Neural progenitor cell (in vitro differentiated cells): ENCODE measurements around the gene MTFR1L. TPM values are rescaled to one million over a fixed set of nuclear protein-coding genes. Genes with fewer than 3 reads are reported as not detected.

Source experiments
- DNase-seq: peaks from one replicate; pipeline ENCODE4 v3.0.0-alpha.2; 2016; ENCODE audit warnings: low spot score
- H2AFZ ChIP-seq: fragments of 200-600 bp; sonication (generic); replicated peaks from 2 replicates; pipeline ENCODE4 v1.6.1; 2016; ENCODE audit warnings: antibody characterized with exemption
- H3F3A ChIP-seq: fragments of 200-600 bp; sonication (generic); 2 replicates; pipeline ENCODE4 v1.6.1; 2016; ENCODE audit warnings: antibody characterized with exemption, low read depth
- H3K27ac ChIP-seq: fragments of 200-600 bp; sonication (generic); 2 replicates; pipeline ENCODE4 v1.5.1; 2016; ENCODE audit warnings: mild to moderate bottlenecking
- H3K27me3 ChIP-seq: fragments of 200-600 bp; sonication (generic); 2 replicates; pipeline ENCODE4 v1.6.1; 2016; ENCODE audit warnings: mild to moderate bottlenecking, moderate library complexity
- H3K36me3 ChIP-seq: fragments of 200-600 bp; sonication (generic); 2 replicates; pipeline ENCODE4 v1.5.1; 2016
- H3K4me1 ChIP-seq: fragments of 200-600 bp; sonication (generic); 2 replicates; pipeline ENCODE4 v1.6.1; 2016; ENCODE audit warnings: mixed run types
- H3K4me2 ChIP-seq: fragments of 200-600 bp; sonication (generic); 2 replicates; pipeline ENCODE4 v1.6.1; 2016
- H3K4me3 ChIP-seq: fragments of 200-600 bp; sonication (generic); 2 replicates; pipeline ENCODE4 v1.5.1; 2016
- H3K79me2 ChIP-seq: fragments of 200-600 bp; sonication (generic); 2 replicates; pipeline ENCODE4 v1.6.1; 2016; ENCODE audit warnings: low read depth
- H3K9ac ChIP-seq: fragments of 200-600 bp; sonication (generic); 2 replicates; pipeline ENCODE4 v1.6.1; 2016
- H3K9me3 ChIP-seq: fragments of 200-600 bp; sonication (generic); 2 replicates; pipeline ENCODE4 v1.5.1; 2016; ENCODE audit warnings: low read depth
- H4K20me1 ChIP-seq: fragments of 200-600 bp; sonication (generic); 2 replicates; pipeline ENCODE4 v1.6.1; 2016; ENCODE audit warnings: low read depth
- H3K27ac Mint-ChIP-seq: 3 replicates; pipeline ENCODE4 v1.8.0; 2021; ENCODE audit warnings: mixed read lengths
- H3K27me3 Mint-ChIP-seq: 2 replicates; pipeline ENCODE4 v1.8.0; 2022; ENCODE audit warnings: low read depth, mild to moderate bottlenecking, inconsistent platforms, moderate library complexity, mixed read lengths; ENCODE audit not compliant: insufficient read depth
- H3K36me3 Mint-ChIP-seq: 3 replicates; pipeline ENCODE4 v1.8.0; 2021; ENCODE audit warnings: mixed read lengths
- H3K4me1 Mint-ChIP-seq: 3 replicates; pipeline ENCODE4 v1.8.0; 2021; ENCODE audit warnings: mixed read lengths
- H3K4me3 Mint-ChIP-seq: 3 replicates; pipeline ENCODE4 v1.8.0; 2021; ENCODE audit warnings: mild to moderate bottlenecking, moderate library complexity, mixed read lengths
- H3K9me3 Mint-ChIP-seq: 3 replicates; pipeline ENCODE4 v1.8.0; 2020; ENCODE audit warnings: mixed read lengths
- CTCF ChIP-seq: fragments of 200-600 bp; sonication (generic); IDR thresholded peaks from 2 replicates; pipeline ENCODE4 v1.5.1; 2017; ENCODE audit warnings: antibody characterized with exemption, mild to moderate bottlenecking
- EZH2 ChIP-seq: fragments of 200-600 bp; sonication (generic); IDR thresholded peaks from 2 replicates; pipeline ENCODE4 v1.6.1; 2017; ENCODE audit warnings: antibody characterized with exemption, mild to moderate bottlenecking, moderate library complexity
- EZH2phosphoT487 ChIP-seq: fragments of 200-600 bp; sonication (generic); IDR thresholded peaks from 2 replicates; pipeline ENCODE4 v1.6.1; 2017; ENCODE audit warnings: antibody characterized with exemption
- total RNA-seq: library from RNA; depleted of rRNA; stranded (reverse); fragments of >200 nt; gene quantifications from 2 replicates; pipeline ENCODE4 v1.2.3, GENCODE V29; 2015; ENCODE audit warnings: low replicate concordance

Gene MTFR1L
- total RNA-seq, 1 donor from 2014 or later: 20.7 TPM

GRCh38 chr1:25831569-25832196 lies 11.9 kb downstream of the MTFR1L start:
- Histone ChIP-seq H4K20me1 (peaks cover 5% of the 10 kb centered on the region), H3F3A (no peaks in the 10 kb centered on the region), H3K27me3 (no peaks in the 10 kb centered on the region), H3K27ac (no peak overlapping the region), H3K36me3 (peaks cover 6% of the 10 kb centered on the region), H3K9me3 (no peaks in the 10 kb centered on the region), H3K4me2 (no peak overlapping the region), H2AFZ (no peak overlapping the region), H3K4me1 (no peaks in the 10 kb centered on the region), H3K79me2 (no peaks in the 10 kb centered on the region), H3K9ac (no peak overlapping the region), H3K4me3 (no peak overlapping the region)
- no peaks in the 10 kb centered on the region for H3K27me3 Mint-ChIP-seq
- no peak for DNase-seq
- H3K9me3 Mint-ChIP-seq: no peaks in the 10 kb centered on the region
- no peak overlapping the region for H3K4me3 Mint-ChIP-seq
- TF ChIP-seq CTCF (no peak), EZH2 (no peak), EZH2phosphoT487 (no peak)
- H3K27ac Mint-ChIP-seq: no peak overlapping the region
- no peaks in the 10 kb centered on the region for H3K4me1 Mint-ChIP-seq
- H3K36me3 Mint-ChIP-seq: peaks cover 20% of the 10 kb centered on the region

DNA sequence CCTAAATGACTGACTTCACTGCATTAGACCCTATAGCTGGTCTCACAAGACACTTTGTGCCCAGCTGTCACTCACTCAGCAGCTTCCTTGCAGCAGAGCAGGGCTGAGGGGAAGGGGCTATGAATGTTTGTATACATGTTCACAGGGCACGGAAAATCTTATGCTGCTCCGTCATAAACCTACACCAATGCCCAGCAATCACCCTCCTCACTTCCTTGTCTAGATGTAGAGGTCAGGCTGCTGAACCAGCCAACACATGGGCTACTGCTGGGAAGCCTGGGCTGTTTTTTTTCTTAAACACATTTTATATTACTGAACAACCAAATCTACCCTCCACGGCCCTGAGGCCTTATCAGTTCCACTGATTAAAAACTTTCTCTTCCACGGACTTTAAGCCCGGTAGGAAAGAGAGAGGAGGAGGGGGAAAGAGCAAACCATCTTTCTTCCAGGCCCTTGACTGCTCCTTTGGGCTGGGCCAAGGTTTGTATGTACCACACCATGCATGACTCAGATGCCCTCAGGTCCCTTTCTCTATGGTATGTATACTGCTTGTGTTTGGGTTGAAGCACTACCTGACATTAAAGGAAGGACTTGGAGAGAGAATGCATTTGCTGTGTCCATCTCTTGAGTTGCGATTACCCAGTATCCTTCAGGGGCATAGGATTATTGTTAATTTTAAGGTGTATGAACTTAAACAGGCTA lies 12.7 kb downstream of the MTFR1L start:
- peaks cover 1% of the 10 kb centered on the region for H3K79me2 ChIP-seq
- Mint-ChIP-seq H3K27me3 (no peaks in the 10 kb centered on the region), H3K9me3 (no peaks in the 10 kb centered on the region), H3K27ac (no peak overlapping the region), H3K4me1 (no peaks in the 10 kb centered on the region), H3K4me3 (no peak overlapping the region), H3K36me3 (peaks cover 21% of the 10 kb centered on the region)
- TF ChIP-seq CTCF: no peak
- TF ChIP-seq EZH2phosphoT487: no peak
- TF ChIP-seq EZH2: no peak
- H3K27ac ChIP-seq: no peak overlapping the region
- peaks cover 7% of the 10 kb centered on the region for H4K20me1 ChIP-seq
- no peak overlapping the region for H3K9ac ChIP-seq
- DNase-seq: no peak
- no peak overlapping the region for H3K4me2 ChIP-seq
- H3F3A ChIP-seq: peaks cover 1% of the 10 kb centered on the region
- no peak overlapping the region for H2AFZ ChIP-seq
- H3K4me1 ChIP-seq: no peaks in the 10 kb centered on the region
- H3K9me3 ChIP-seq: no peaks in the 10 kb centered on the region
- H3K4me3 ChIP-seq: no peak overlapping the region
- H3K27me3 ChIP-seq: no peaks in the 10 kb centered on the region
- H3K36me3 ChIP-seq: peaks cover 6% of the 10 kb centered on the region

DNA sequence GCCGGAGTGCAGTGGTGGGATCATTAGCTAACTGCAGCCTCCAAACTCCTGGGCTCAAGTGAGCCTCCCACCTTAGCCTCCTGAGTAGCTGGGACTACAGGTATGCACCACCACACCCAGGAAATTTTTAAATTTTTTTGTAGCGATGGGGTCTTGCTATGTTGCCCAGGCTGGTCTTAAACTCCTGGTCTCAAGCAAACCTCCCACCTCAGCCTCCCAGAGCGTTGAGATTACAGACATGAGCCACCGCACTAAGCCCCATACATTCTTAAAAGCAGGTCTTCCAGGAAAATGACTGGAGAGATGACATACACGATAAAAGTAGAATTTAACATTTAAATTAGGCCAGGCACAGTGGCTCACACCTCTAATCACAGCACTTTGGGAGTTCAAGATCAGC lies 13.4 kb downstream of the MTFR1L start:
- Histone ChIP-seq H3K9me3 (no peaks in the 10 kb centered on the region), H3K4me2 (no peak overlapping the region), H3K27me3 (no peaks in the 10 kb centered on the region), H3K4me3 (no peak overlapping the region), H3F3A (peaks cover 3% of the 10 kb centered on the region), H2AFZ (no peak overlapping the region), H4K20me1 (peaks cover 7% of the 10 kb centered on the region), H3K27ac (no peak overlapping the region), H3K4me1 (no peaks in the 10 kb centered on the region), H3K9ac (no peak overlapping the region), H3K79me2 (peaks cover 3% of the 10 kb centered on the region), H3K36me3 (peaks cover 6% of the 10 kb centered on the region)
- H3K36me3 Mint-ChIP-seq: peaks cover 19% of the 10 kb centered on the region
- H3K4me1 Mint-ChIP-seq: no peaks in the 10 kb centered on the region
- DNase-seq: no peak
- H3K4me3 Mint-ChIP-seq: no peak overlapping the region
- no peak for TF ChIP-seq EZH2phosphoT487
- TF ChIP-seq CTCF: no peak
- no peak overlapping the region for H3K27ac Mint-ChIP-seq
- no peaks in the 10 kb centered on the region for H3K27me3 Mint-ChIP-seq
- no peaks in the 10 kb centered on the region for H3K9me3 Mint-ChIP-seq
